ENCODE data around the gene PRAC1.

GRCh38 chr17:48759288-48759687 lies 37.0 kb upstream of the PRAC1 start:
- TF ChIP-seq, protein P1, sequence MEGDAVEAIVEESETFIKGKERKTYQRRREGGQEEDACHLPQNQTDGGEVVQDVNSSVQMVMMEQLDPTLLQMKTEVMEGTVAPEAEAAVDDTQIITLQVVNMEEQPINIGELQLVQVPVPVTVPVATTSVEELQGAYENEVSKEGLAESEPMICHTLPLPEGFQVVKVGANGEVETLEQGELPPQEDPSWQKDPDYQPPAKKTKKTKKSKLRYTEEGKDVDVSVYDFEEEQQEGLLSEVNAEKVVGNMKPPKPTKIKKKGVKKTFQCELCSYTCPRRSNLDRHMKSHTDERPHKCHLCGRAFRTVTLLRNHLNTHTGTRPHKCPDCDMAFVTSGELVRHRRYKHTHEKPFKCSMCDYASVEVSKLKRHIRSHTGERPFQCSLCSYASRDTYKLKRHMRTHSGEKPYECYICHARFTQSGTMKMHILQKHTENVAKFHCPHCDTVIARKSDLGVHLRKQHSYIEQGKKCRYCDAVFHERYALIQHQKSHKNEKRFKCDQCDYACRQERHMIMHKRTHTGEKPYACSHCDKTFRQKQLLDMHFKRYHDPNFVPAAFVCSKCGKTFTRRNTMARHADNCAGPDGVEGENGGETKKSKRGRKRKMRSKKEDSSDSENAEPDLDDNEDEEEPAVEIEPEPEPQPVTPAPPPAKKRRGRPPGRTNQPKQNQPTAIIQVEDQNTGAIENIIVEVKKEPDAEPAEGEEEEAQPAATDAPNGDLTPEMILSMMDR (IDR thresholded peaks at IDR 0.05; ENCODE audit: low read length) = no peak
- TF ChIP-seq EZH2 (optimal IDR thresholded peaks at IDR 0.05; ENCODE audit: low read depth, low read length) = no peak
